ENCODE results near the gene TRIP10. TPM values are rescaled to one million over a fixed set of nuclear protein-coding genes. Genes with fewer than 3 reads are reported as not detected.

The TRIP10 gene
- total RNA-seq, 1 donor from 2014 or later = 48.2 TPM

DNA sequence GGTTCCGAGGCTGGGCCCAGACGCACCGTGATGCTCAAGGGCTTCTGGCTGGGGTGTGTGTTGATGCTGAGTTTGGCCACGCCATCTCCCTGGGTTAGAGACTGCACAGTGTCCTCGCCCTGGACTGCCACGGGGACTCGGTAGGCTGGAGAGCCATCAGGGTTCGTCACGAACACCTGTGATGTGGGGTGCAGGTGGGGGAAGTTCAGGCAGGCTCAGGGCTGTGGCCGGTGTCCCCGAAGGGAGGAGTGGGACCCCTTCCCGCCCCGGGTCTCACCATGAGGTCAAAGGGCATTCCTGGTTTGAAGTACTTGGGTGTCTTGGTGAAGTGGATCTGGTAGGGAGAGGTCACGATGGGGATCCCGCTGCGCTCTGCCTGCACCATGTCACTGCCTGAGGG, 27.2 kb upstream of the TRIP10 start:
- TF ChIP-seq, protein P1, sequence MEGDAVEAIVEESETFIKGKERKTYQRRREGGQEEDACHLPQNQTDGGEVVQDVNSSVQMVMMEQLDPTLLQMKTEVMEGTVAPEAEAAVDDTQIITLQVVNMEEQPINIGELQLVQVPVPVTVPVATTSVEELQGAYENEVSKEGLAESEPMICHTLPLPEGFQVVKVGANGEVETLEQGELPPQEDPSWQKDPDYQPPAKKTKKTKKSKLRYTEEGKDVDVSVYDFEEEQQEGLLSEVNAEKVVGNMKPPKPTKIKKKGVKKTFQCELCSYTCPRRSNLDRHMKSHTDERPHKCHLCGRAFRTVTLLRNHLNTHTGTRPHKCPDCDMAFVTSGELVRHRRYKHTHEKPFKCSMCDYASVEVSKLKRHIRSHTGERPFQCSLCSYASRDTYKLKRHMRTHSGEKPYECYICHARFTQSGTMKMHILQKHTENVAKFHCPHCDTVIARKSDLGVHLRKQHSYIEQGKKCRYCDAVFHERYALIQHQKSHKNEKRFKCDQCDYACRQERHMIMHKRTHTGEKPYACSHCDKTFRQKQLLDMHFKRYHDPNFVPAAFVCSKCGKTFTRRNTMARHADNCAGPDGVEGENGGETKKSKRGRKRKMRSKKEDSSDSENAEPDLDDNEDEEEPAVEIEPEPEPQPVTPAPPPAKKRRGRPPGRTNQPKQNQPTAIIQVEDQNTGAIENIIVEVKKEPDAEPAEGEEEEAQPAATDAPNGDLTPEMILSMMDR (IDR thresholded peaks at IDR 0.05; ENCODE audit: unreplicated experiment) = no peak
- no peak for DNase-seq (ENCODE audit: low spot score, unreplicated experiment)
- Mint-ChIP-seq H3K4me1 (ENCODE audit: low read depth) (no peaks in the 10 kb centered on the region), H3K9me3 (ENCODE audit: low read depth) (no peaks in the 10 kb centered on the region), H3K4me3 (ENCODE audit: low read depth) (no peak overlapping the region), H3K27ac (no peak overlapping the region), H3K27me3 (peaks cover 54% of the 10 kb centered on the region), H3K36me3 (ENCODE audit: insufficient read depth) (no peaks in the 10 kb centered on the region)

DNA sequence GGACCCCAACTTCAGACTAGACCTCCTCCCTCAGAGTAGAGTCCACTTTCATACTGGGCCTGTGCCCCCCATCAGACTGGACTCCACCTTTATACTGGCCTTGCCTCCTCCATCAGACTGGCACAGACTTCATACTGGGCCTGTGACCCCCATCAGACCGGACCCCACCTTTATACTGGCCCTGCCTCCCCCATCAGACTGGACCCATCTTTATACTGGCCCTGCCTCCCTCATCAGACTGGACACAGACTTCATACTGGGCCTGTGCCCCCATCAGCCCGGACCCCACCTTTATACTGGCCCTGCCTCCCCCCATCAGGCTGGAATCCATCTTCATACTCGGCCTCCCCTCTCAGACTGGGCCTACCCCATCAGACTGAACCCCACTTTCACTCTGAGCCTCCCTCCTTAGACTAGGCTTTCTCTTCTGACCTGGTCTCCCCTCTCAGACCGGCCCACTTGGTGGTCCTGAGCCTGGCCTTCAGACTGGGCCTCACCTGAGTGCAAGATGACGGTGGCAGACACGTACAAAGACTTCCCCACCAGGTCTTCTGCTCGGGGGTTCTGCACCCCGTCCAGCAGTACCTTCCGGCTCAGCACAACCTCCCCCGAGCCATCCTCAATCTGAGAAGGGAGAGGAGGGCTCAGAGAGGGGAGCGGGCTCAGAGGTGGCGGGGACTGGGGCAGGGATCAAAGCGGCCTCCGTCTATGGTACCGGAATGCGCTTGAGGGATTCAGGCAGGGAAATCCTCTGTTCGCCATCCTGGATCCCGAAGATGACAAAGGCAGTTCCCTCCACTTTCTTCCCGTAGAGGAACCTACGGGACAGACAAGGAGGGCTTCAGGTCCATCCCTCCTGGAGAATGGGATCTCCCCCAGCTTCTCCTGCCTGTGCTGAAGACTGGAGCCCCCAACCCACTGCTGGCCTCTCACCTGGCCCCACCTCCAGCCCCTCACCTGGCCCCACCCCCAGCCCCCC, 26.5 kb upstream of the TRIP10 start:
- Mint-ChIP-seq H3K27ac (no peak overlapping the region), H3K9me3 (ENCODE audit: low read depth) (no peaks in the 10 kb centered on the region), H3K36me3 (ENCODE audit: insufficient read depth) (no peaks in the 10 kb centered on the region), H3K4me3 (ENCODE audit: low read depth) (no peak overlapping the region), H3K4me1 (ENCODE audit: low read depth) (no peaks in the 10 kb centered on the region), H3K27me3 (peaks cover 54% of the 10 kb centered on the region)
- DNase-seq (ENCODE audit: low spot score, unreplicated experiment) = no peak
- TF ChIP-seq, protein P1 (IDR thresholded peaks at IDR 0.05; ENCODE audit: unreplicated experiment) = no peak

DNA sequence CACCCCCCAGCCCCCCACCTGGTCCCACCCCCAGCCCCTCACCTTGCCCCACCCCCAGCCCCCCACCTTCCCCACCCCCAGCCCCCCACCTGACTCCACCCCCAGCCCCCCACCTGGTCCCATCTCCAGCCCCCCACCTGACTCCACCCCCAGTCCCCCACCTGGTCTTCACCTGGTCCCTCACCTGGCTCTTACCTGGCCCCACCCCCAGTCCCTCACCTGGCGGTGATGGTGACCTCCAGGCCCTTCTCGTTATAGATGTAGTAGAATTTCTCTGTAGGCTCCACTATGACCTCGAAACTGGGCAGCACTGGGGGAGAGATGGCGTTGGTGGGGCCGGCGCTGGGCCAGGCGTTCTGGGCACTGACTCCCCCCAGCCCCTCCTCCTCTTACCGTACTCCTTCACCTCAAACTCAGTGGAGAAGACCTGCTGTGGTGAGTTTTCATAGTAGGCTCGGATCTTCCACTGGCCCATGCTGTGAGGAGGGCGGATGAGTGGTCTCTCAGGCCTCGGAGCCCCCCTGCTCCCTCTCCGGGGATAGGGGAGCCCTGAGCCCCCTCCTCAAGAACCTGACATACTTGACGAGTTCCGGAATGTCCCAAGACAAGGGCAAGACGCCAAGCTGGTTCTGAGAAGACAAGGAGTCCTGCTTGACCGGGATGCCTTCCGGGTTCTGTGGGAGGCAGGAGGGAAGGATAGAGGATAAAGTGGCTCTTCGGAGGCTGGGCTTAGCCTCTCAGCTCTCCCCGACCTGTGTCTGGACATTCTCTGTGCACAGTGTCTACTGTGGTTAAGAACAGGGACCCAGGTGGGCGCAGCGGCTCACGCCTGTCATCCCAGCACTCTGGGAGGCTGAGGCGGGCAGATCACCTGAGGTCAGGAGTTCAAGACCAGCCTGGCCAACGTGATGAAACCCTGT, 25.4 kb upstream of the TRIP10 start:
- H3K36me3 Mint-ChIP-seq (ENCODE audit: insufficient read depth) = no peaks in the 10 kb centered on the region
- H3K4me1 Mint-ChIP-seq (ENCODE audit: low read depth) = no peaks in the 10 kb centered on the region
- H3K4me3 Mint-ChIP-seq (ENCODE audit: low read depth) = no peak overlapping the region
- TF ChIP-seq, protein P1 (IDR thresholded peaks at IDR 0.05; ENCODE audit: unreplicated experiment) = no peak
- no peaks in the 10 kb centered on the region for H3K9me3 Mint-ChIP-seq (ENCODE audit: low read depth)
- H3K27me3 Mint-ChIP-seq = peaks cover 46% of the 10 kb centered on the region
- H3K27ac Mint-ChIP-seq = no peak overlapping the region
- DNase-seq (ENCODE audit: low spot score, unreplicated experiment) = no peak

DNA sequence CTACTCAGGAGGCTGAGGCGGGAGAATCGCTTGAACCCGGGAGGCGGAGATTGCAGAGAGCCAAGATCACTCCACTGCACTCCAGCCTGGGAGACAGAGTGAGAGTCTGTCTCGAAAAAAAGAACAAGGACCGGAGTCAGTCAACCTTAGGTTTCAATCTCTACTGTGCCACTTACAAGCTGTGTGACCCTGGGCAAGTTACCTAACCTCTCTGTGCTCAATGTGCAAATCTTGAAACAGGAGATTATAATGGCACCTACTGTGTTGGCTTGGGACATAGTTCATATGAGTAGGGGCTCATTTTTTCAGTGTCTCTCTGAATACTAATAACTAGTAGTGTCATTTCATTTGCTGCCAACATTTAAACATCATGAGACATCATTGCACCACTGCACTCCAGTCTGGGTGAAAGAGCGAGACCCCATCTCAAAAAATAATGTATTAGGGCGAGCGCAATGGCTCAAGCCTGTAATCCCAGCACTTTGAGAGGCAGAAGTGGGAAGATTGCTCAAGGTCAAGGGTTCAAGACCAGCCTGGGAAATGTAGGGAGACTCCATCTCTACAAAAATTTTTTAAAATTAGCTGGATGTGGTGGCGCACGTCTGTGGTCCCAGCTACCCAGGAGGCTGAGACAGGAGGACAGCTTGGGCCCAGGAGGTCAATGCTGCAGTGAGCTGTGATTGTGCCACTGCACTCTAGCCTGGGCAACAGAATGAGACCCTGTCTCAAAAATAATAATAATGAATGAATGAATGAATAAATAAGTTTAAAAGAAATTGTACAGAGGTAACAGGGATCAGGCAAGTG, 24.5 kb upstream of the TRIP10 start:
- H3K36me3 Mint-ChIP-seq (ENCODE audit: insufficient read depth) = no peaks in the 10 kb centered on the region
- TF ChIP-seq, protein P1 (IDR thresholded peaks at IDR 0.05; ENCODE audit: unreplicated experiment) = no peak
- no peaks in the 10 kb centered on the region for H3K4me1 Mint-ChIP-seq (ENCODE audit: low read depth)
- H3K9me3 Mint-ChIP-seq (ENCODE audit: low read depth) = no peaks in the 10 kb centered on the region
- no peak overlapping the region for H3K4me3 Mint-ChIP-seq (ENCODE audit: low read depth)
- H3K27ac Mint-ChIP-seq = no peak overlapping the region
- peaks cover 42% of the 10 kb centered on the region for H3K27me3 Mint-ChIP-seq
- DNase-seq (ENCODE audit: low spot score, unreplicated experiment) = no peak
